Measurements from ENCODE around the gene MPPED1.

Gene MPPED1

DNA sequence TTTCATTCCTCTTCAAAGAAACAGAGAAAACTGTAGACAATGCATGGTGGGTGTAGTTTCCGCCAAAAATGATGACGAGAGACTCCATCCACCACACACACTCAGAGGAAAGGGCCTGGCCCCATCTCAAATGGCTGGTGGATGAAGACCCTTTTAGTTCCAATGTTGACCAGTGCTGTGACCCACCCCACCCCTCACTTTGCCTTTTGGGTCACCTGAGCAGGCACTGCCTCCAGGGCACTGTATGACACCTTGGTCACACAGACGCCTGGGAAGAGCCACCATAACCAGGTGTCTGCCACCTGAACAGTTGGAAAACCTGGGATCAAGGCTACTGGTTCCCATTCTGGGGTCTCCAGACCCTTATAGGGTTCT, 121.3 kb downstream of the MPPED1 start:
- TF ChIP-seq, protein P1, sequence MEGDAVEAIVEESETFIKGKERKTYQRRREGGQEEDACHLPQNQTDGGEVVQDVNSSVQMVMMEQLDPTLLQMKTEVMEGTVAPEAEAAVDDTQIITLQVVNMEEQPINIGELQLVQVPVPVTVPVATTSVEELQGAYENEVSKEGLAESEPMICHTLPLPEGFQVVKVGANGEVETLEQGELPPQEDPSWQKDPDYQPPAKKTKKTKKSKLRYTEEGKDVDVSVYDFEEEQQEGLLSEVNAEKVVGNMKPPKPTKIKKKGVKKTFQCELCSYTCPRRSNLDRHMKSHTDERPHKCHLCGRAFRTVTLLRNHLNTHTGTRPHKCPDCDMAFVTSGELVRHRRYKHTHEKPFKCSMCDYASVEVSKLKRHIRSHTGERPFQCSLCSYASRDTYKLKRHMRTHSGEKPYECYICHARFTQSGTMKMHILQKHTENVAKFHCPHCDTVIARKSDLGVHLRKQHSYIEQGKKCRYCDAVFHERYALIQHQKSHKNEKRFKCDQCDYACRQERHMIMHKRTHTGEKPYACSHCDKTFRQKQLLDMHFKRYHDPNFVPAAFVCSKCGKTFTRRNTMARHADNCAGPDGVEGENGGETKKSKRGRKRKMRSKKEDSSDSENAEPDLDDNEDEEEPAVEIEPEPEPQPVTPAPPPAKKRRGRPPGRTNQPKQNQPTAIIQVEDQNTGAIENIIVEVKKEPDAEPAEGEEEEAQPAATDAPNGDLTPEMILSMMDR (conservative IDR thresholded peaks at IDR 0.05; ENCODE audit: low read length), result no peak
- peaks cover 8% of the 10 kb centered on the region for H3K4me1 ChIP-seq (ENCODE audit: insufficient read depth, low read length, poor library complexity, severe bottlenecking)
- H3F3A ChIP-seq (ENCODE audit: low read depth), result no peaks in the 10 kb centered on the region
- no peaks in the 10 kb centered on the region for H4K20me1 ChIP-seq (ENCODE audit: insufficient read depth, low read length, poor library complexity, severe bottlenecking)
- no peaks in the 10 kb centered on the region for H3K27me3 ChIP-seq (ENCODE audit: insufficient read depth, low read length, poor library complexity, severe bottlenecking)
- no peaks in the 10 kb centered on the region for H3K9me3 ChIP-seq (ENCODE audit: insufficient read depth, low read depth, low read length)
- no peak overlapping the region for H3K9ac ChIP-seq (ENCODE audit: low read depth, low read length, poor library complexity, severe bottlenecking)
- no peaks in the 10 kb centered on the region for H3K9me2 ChIP-seq (replicated peaks; ENCODE audit: low read depth, low read length)
- H2AFZ ChIP-seq (ENCODE audit: low read length), result no peak overlapping the region
- no peaks in the 10 kb centered on the region for H3K79me2 ChIP-seq (ENCODE audit: insufficient read depth, low read length)
- no peak overlapping the region for H3K4me3 ChIP-seq (ENCODE audit: low read length, poor library complexity, severe bottlenecking)
- no peaks in the 10 kb centered on the region for H3K36me3 ChIP-seq (ENCODE audit: insufficient read depth, low read length)
- H3K4me2 ChIP-seq (ENCODE audit: low read depth, low read length, poor library complexity, severe bottlenecking), result no peak overlapping the region

DNA sequence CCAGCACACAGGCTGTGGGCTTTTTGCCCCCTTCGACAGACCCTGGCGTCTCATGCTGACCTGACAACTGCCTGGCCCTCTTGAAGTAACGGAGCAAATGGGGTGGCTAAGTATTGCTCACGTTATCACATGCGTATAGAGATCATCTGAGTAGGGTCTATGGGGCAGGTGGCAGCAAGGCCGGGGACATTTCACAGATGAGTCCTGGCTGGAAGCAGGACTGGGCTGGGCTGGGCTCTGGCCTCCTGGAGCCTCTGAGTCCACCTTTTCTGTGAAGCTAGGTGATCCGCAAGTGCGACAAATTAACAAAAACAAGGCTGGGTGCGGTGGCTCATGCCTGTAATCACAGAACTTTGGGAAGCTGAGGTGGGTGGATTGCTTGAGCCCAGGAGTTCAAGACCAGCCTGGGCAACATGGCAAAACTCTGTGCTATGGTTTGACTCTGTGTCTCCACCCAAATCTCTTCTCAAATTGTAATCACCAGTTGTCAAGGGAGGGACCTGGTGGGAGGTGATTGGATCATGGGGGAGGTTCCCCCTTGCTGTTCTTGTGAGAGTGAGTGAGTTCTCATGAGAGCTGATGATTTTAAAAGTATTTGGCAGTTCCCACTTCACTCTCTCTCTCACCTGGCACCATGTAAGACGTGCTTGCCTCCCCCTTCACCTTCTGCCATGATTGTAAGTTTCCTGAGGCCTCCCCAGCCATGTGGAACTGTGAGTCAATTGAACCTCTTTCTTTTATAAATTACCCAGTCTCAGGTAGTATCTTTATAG, 122.0 kb downstream of the MPPED1 start:
- Histone ChIP-seq H3K9me2 (replicated peaks; ENCODE audit: low read depth, low read length) (no peaks in the 10 kb centered on the region), H3K4me2 (ENCODE audit: low read depth, low read length, poor library complexity, severe bottlenecking) (no peak overlapping the region), H2AFZ (ENCODE audit: low read length) (no peak overlapping the region), H3K4me1 (ENCODE audit: insufficient read depth, low read length, poor library complexity, severe bottlenecking) (peaks cover 8% of the 10 kb centered on the region), H3K27me3 (ENCODE audit: insufficient read depth, low read length, poor library complexity, severe bottlenecking) (no peaks in the 10 kb centered on the region), H3K9me3 (ENCODE audit: insufficient read depth, low read depth, low read length) (no peaks in the 10 kb centered on the region), H3K36me3 (ENCODE audit: insufficient read depth, low read length) (no peaks in the 10 kb centered on the region), H3F3A (ENCODE audit: low read depth) (no peaks in the 10 kb centered on the region), H3K9ac (ENCODE audit: low read depth, low read length, poor library complexity, severe bottlenecking) (no peak overlapping the region), H3K4me3 (ENCODE audit: low read length, poor library complexity, severe bottlenecking) (no peak overlapping the region), H3K79me2 (ENCODE audit: insufficient read depth, low read length) (no peaks in the 10 kb centered on the region), H4K20me1 (ENCODE audit: insufficient read depth, low read length, poor library complexity, severe bottlenecking) (no peaks in the 10 kb centered on the region)
- TF ChIP-seq, protein P1 (conservative IDR thresholded peaks at IDR 0.05; ENCODE audit: low read length), result no peak
- TF ChIP-seq EZH2phosphoT487 (IDR thresholded peaks at IDR 0.05; ENCODE audit: borderline replicate concordance), result no peak

DNA sequence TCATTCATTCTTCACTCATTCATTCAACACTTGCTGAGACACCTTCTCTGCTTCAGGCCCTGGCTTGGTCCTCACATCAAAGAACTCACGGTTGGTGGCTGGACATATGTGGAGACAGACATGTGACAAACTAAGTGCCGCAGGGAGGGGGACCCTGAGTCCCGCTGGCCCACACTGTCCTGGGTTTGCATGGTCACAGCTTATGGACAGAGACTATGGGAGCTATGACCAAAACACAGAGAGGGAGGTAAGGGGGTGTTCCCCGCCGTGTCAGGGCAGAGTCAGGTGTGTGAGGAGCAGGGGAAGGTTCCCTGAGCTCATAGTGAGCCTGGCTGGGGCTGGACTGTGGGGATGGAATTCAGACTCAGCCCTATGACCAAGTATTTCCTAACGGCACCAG, 123.1 kb downstream of the MPPED1 start:
- H3K9ac ChIP-seq (ENCODE audit: low read depth, low read length, poor library complexity, severe bottlenecking), result no peak overlapping the region
- no peak overlapping the region for H3K4me2 ChIP-seq (ENCODE audit: low read depth, low read length, poor library complexity, severe bottlenecking)
- H3K4me3 ChIP-seq (ENCODE audit: low read length, poor library complexity, severe bottlenecking), result no peak overlapping the region
- H3F3A ChIP-seq (ENCODE audit: low read depth), result no peaks in the 10 kb centered on the region
- H3K79me2 ChIP-seq (ENCODE audit: insufficient read depth, low read length), result no peaks in the 10 kb centered on the region
- no peaks in the 10 kb centered on the region for H4K20me1 ChIP-seq (ENCODE audit: insufficient read depth, low read length, poor library complexity, severe bottlenecking)
- no peak overlapping the region for H2AFZ ChIP-seq (ENCODE audit: low read length)
- H3K36me3 ChIP-seq (ENCODE audit: insufficient read depth, low read length), result no peaks in the 10 kb centered on the region
- no peaks in the 10 kb centered on the region for H3K9me2 ChIP-seq (replicated peaks; ENCODE audit: low read depth, low read length)
- no peak for TF ChIP-seq EZH2phosphoT487 (IDR thresholded peaks at IDR 0.05; ENCODE audit: borderline replicate concordance)
- TF ChIP-seq, protein P1 (conservative IDR thresholded peaks at IDR 0.05; ENCODE audit: low read length), result no peak
- no peaks in the 10 kb centered on the region for H3K9me3 ChIP-seq (ENCODE audit: insufficient read depth, low read depth, low read length)
- no peaks in the 10 kb centered on the region for H3K27me3 ChIP-seq (ENCODE audit: insufficient read depth, low read length, poor library complexity, severe bottlenecking)
- peaks cover 6% of the 10 kb centered on the region for H3K4me1 ChIP-seq (ENCODE audit: insufficient read depth, low read length, poor library complexity, severe bottlenecking)

All from Loucy (cell line).